GM18505 (cell line): ENCODE data around the gene GPR158.

Source experiments
- ATAC-seq: cut with Tn5 transposase; IDR thresholded peaks from one replicate; pipeline ENCODE4 v1.9.1; 2021; ENCODE audit not compliant: unreplicated experiment
- POLR2A ChIP-seq: IDR thresholded peaks from 4 replicates; pipeline ENCODE4 v1.6.1; 2011; ENCODE audit warnings: borderline replicate concordance; ENCODE audit not compliant: insufficient read depth, insufficient read length; ENCODE audit errors: extremely low read depth

The GPR158 gene

DNA sequence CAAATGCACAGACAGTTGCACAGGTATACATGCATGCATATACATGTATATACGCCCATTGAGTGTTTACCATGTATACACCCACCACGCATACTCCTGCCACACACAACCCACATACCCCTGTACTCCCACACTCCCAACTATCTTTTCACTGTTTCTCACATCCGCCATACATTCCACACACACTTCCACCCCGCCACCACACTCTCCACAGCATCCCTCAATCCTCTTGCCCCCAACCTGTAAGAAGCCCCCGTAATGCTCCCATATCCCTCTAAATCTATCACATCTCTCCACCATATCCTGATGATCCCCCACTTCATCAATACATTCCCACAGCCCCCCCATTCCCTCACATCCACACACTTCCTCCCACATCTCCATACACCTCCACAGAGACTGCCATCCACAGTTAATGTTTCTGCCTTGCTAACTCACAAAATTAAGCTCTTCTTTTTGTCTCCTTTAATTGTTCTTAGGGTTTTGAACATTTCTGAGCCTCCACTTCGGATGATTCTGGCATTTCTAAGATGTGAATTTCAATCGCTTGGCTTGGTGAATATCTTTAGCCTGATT lies 47.4 kb downstream of the GPR158 start:
- no peak for TF ChIP-seq POLR2A

DNA sequence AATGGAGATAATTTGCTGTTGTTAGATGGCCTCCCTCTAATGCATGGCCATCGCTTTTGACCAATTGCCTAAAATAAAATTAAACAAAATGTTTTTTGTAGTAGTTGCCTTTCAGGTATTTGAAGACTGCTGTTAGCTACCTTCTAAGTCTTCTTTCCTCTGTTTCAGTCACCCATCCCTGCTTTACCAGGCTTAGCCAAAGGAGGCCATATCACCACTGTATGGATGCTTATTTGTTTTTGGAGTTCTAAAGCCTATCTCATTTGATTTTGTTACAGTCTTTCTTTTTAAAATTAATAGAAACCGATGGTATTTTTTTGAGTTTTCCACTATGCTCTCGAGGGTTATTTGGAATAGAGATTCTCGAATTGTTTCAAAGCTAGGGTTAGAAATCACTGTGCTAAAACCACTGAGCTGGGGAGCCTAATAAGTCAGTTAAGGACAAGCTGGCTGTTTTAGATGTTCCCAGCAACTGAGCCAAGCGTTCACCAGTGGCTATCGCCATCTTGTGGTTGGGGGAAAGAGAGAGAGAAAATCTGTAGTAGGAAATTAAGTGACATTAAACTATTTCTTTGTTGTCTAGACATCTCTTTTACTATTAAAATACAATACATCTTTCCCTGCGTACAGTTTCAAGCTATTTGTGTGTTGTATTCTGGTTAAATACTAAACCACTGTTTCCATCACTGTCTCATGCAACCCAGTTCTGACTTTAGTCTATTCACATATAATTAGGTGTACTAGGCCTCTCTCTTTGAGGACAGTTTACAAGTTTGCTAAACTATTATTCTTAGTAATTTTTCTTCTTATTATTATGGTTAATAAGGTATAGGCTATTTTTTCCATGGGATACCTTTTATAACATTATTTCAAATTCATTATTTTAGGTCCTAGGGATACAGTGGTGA lies 52.2 kb downstream of the GPR158 start:
- TF ChIP-seq POLR2A = no peak
- peak; percentile 55 for ATAC-seq

More for the DNA sequence above, 47.4 kb downstream of the GPR158 start:
- no peak for ATAC-seq

DNA sequence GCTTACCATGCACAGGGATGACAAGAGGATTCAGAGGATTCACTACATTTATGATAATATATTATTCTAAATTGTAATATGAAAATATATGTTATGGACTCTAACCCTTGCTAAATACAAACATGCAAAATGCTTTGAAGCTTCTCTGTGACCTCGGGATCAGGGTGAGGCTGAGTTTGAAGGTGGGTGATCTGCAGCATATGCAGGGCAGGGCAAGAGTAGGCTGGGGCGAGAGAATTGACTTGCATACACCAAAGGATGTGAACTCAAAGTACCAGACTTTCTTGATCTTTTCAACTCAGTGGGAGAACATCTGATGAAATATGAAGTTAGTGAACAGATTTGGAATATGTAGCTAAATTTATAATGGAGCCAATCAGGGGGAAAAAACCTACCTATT lies 57.0 kb downstream of the GPR158 start:
- no peak for TF ChIP-seq POLR2A
- ATAC-seq = no peak

DNA sequence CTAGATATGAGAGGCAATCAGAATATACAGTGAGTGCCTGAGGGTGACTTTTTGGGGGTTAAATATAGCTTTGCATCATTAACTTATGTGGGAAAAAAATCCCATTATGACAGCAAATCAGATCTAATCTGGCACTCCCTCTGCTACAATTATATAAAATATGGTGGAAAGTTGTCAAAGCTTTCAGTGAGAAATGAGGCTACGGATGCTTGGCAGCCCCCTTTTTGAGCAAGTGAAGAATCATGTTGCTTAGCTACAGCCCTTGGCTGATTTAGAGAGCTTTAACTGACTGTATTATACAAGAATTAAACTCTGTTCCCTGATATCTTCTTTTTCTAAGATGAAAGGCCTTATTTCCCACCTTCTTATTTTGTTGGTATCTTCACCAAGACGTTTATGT lies 57.4 kb downstream of the GPR158 start:
- no peak for TF ChIP-seq POLR2A

DNA sequence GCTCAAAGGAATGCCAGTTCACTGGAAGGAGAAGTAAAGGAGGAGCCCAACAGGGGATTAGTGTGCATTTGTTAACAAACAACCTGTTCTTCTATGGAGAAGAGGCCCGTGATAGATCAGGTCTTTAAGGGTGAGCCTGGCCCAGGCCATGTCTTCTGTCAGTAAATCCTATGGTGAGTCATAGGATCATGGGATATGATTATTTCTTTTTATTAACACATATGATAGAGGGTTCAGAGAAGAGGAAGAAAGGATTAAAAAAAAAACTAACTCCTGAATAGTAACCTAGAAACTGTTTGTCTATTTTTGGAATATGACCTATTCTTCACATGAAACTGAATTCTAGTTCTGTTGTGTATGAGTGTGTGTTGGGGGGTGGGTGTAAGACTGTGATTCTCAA lies 70.4 kb downstream of the GPR158 start:
- TF ChIP-seq POLR2A = no peak
- ATAC-seq = no peak

More for the DNA sequence above, 57.4 kb downstream of the GPR158 start:
- no peak for ATAC-seq

DNA sequence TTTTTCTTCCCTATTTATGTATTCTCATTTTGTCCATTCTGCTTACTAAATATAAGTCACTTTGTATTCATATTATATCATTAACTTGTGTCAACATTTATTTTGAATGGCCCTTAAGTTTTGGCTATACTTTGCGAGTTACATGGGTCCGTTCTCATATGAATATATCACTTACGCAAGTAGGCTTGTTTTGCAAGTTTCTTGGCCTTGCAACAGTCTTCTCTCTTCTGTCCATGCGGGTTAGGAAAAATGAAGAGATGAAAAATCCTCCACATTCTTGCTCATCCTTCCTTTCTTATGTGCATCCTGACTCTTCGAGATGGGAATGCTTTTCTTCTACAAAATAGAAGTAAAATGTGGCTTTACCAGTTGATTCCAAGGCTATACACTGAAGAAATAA lies 82.8 kb downstream of the GPR158 start:
- ATAC-seq = no peak
- TF ChIP-seq POLR2A = no peak

DNA sequence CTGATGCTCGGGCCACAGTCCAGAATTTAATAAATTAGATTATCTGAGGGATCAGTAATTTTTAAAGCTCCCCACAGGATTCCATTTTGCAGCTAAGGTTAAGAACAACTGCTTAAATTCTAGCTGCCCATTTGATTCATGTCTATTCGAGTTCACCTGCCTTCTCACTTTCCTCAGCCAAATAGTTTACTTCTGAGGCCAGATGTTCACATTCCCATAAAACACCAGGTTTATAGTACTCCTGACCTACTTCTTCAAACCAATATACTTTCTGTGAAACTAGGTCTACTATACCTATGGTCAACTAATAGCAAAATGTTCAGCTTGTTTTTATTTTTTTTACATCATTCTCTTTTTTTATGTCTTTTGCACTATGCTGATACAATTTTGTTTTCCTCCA lies 86.3 kb downstream of the GPR158 start:
- ATAC-seq = no peak
- TF ChIP-seq POLR2A = no peak

DNA sequence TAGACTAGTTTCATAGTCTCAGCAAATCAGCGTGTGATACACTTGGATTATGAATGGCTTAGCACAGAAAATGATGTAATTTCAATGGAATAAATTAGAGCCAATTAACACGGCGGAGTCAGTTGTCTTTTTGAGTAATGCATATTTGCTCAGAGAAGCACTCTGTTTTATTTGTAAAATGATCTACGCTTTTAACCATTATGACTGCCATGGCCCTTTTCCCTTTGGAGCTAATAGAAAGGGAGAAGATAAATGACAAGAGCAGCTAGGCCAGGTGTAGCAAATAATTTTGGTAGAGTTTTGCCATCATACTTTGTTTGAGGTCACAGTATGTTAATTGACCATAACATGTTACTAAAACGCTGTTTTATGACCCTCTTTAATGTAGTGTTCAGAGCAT lies 86.8 kb downstream of the GPR158 start:
- no peak for TF ChIP-seq POLR2A
- no peak for ATAC-seq

DNA sequence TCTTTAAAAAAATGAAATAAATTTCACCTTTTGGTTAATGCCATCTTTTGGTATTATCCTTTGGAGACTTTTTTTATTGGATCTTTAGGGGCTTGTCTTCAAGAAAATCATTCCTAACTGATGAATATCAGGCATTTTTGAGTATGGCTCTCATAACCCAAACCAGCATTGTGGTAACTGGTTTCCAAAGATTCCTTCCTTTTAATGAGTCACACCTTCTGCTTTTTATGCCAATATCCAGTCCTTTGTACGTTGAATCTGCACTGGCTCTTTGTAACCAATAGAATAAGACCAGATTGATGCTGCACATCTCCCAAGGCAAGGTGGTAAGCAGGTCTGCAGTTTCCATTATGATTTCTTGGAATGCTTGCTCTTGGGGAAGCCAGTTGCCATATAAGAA lies 89.1 kb downstream of the GPR158 start:
- no peak for ATAC-seq
- TF ChIP-seq POLR2A = no peak

DNA sequence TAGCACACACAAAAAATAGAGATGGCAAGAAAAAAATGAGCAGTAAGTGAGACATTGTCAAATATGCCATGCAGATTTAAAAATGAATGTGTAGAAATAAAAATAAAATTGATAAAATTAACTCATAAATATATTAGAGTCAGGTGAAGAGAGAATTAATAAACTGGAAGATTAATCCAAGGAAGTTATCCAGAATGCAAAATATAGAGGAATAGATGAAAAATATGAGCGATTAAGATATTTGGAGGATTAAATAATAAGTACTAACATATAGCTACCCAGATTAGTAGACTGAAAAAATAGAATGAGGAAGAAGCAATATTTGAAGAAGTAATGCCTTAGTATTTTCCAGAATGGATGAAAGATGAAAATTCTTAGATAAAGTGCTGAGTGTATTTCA lies 103.4 kb downstream of the GPR158 start:
- TF ChIP-seq POLR2A = no peak
- no peak for ATAC-seq

DNA sequence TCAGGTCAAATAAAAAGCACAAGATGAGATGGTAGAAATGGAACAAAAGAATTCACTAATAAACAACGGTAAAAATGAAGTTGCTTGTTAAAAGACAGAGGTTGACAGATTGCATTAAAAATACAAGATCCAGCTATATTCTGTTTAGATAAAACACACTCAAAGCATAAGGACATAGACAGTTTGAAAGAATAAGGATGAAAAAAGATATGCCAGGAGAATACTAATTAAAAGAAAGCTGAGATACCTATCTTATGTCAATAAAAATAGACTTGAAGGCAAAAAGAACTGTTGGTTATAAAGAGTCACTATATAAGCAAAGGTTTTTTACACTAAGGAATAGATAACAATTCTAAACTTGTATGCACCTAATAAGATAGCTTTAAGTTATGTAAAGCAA lies 105.3 kb downstream of the GPR158 start:
- no peak for ATAC-seq
- no peak for TF ChIP-seq POLR2A

DNA sequence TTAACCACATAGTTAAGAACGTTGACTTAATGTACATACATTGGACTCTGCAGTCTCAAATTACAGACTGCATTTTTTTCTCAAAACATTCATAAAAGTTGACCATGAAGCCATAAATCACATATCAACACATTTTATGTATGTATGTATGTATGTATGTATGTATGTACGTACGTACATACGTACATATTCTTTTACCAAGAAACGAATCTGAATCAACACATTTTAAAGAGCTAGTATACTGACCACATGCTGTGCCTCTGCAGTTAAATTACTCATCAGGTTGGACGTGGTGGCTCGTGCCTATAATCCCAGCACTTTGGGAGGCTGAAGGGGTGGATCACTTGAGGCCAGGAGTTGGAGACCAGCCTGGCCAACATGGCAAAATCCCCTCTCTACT lies 105.8 kb downstream of the GPR158 start:
- no peak for ATAC-seq
- no peak for TF ChIP-seq POLR2A

DNA sequence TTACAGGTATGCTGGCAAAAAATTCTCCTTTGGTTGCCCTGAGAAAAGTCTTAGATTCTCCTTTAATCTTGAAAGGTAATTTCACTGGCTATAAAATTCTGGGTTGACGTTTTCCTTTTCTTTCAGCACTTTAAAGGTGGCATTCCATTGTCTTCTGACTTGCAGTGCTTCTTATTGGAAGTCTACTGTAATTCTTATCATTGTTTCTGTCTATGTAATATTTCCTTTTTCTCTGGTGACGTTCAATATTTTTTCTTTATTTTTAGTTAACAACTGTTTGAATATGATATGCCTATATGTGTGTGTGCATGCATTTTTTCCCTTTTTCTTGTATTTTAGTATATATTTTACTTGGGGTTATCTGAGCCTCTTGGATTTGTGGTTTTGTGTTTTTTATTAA lies 111.0 kb downstream of the GPR158 start:
- TF ChIP-seq POLR2A = no peak
- no peak for ATAC-seq

DNA sequence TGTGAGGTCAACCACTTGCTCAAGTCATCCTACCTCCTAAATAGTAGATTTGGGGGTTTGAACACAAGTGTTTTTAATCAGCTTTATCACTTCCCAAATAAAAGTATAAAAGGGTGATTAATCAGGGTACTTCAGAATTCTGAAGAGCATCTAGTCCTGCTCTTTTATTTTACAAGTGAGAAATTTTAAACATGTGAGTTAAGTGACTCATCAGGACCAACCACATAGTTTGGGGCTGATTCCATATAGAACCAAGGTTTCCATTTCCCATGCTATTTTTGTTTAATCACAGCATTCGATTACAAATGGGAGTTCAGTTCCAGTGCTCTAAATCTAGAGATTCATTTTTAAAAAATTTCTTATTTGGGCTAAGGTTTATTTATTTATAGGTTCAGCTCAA lies 113.4 kb downstream of the GPR158 start:
- ATAC-seq = no peak
- TF ChIP-seq POLR2A = no peak

DNA sequence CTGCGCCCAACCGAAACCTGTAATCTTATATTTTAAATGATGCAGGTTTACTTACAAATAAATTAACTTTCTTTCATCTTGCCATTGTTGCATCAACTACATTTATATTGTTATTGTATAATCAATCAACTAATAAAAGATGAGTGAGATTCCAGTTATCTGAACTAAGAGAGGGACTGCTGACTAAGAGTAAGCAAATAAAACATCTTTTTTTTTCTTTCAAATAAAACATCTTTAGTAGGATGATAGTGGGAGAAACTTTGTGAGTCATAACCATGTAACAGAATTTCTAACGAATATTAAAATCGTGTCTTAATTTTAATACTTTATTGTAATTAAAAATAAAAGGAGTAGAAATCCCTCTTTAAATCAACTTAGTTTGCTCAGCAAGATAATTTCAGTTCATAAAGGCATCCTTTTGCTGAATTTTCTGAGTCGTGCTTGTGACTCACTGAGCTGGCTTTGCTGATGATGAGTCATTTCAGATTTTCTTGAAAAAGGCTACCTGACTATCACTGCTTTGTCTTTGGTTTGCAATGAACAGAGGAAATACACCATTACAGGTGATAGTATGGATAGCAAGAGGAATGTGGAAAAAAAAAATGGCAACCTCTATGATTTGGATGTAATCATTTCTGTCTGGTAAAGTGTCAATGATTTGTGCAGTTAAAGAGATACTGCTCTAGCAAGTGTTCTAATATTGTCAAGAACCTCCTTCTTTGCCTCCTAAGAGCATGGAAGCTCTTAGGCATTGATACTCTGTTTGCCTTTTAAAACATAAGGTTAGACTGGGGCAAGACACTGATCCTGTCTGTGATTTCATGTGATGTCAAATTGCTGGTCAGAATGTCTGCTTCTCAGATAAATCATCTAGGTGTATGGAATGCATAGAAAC lies 119.5 kb downstream of the GPR158 start:
- ATAC-seq = no peak

More for the DNA sequence above, 119.5 kb downstream of the GPR158 start:
- no peak for TF ChIP-seq POLR2A
